ENCODE results near the gene BCAR3.

BCAR3 gene

GRCh38 chr1:93612510-93612909 is 69.1 kb downstream of the BCAR3 start:
- ChIA-PET CTCF (interaction anchor here (0.6 to 1.4 kb wide), 3 partner anchors 14 to 401 kb away, joined by 3 to 6 read pairs (median 4); no protein-coding TSS in a partner anchor), POLR2A (no interaction called here)
- no peak overlapping the region for H3K4me3 ChIP-seq (ENCODE audit: low read depth, low read length)
- TF ChIP-seq ZNF148 (tag by site-specific recombination; IDR thresholded peaks at IDR 0.05; ENCODE audit: borderline replicate concordance) (no peak), ZBTB8A (tag by site-specific recombination; IDR thresholded peaks at IDR 0.05) (no peak), ZNF623 (tag by site-specific recombination; IDR thresholded peaks at IDR 0.05) (no peak), ZNF514 (tag by site-specific recombination; IDR thresholded peaks at IDR 0.05) (no peak), ZSCAN16 (tag by site-specific recombination; IDR thresholded peaks at IDR 0.05) (no peak), IKZF3 (tag by site-specific recombination; IDR thresholded peaks at IDR 0.05) (no peak), ZBTB21 (tag by site-specific recombination; IDR thresholded peaks at IDR 0.05) (no peak), ZNF394 (tag by site-specific recombination; IDR thresholded peaks at IDR 0.05; ENCODE audit: borderline replicate concordance) (no peak), PRDM4 (tag by site-specific recombination; IDR thresholded peaks at IDR 0.05) (no peak), ZNF366 (tag by site-specific recombination; conservative IDR thresholded peaks at IDR 0.05) (no peak), ZNF792 (tag by site-specific recombination; IDR thresholded peaks at IDR 0.05) (no peak), HOXC10 (CRISPR knock-in tag; IDR thresholded peaks at IDR 0.05) (no peak), ZNF292 (tag by site-specific recombination; IDR thresholded peaks at IDR 0.05; ENCODE audit: borderline replicate concordance, low read depth) (no peak), ZNF175 (tag by site-specific recombination; IDR thresholded peaks at IDR 0.05) (no peak), ZNF600 (tag by site-specific recombination; IDR thresholded peaks at IDR 0.05) (no peak), MZF1 (tag by site-specific recombination; IDR thresholded peaks at IDR 0.05; ENCODE audit: borderline replicate concordance) (no peak), ZNF501 (tag by site-specific recombination; IDR thresholded peaks at IDR 0.05) (no peak)
- H3K4me1 ChIP-seq (ENCODE audit: control insufficient read depth, insufficient read depth, low read length): peaks cover 13% of the 10 kb centered on the region
- no peaks in the 10 kb centered on the region for H3K36me3 ChIP-seq (ENCODE audit: control insufficient read depth in 2 of 2, insufficient read depth in 1 of 2, low read length in 2 of 2)
- H3K9me3 ChIP-seq (ENCODE audit: control insufficient read depth, insufficient read depth, low read depth, low read length): no peaks in the 10 kb centered on the region
- H3K27ac ChIP-seq (ENCODE audit: extremely low read depth, low read depth, low read length): no peak overlapping the region

GRCh38 chr1:93611668-93612067 is 70.0 kb downstream of the BCAR3 start:
- peaks cover 13% of the 10 kb centered on the region for H3K4me1 ChIP-seq (ENCODE audit: control insufficient read depth, insufficient read depth, low read length)
- H3K4me3 ChIP-seq (ENCODE audit: low read depth, low read length): no peak overlapping the region
- ChIA-PET CTCF (interaction anchor here (1.3 kb wide), 1 partner anchor 18 kb away, joined by 6 read pairs; no protein-coding TSS in a partner anchor), POLR2A (no interaction called here)
- H3K27ac ChIP-seq (ENCODE audit: extremely low read depth, low read depth, low read length): no peak overlapping the region
- H3K36me3 ChIP-seq (ENCODE audit: control insufficient read depth in 2 of 2, insufficient read depth in 1 of 2, low read length in 2 of 2): no peaks in the 10 kb centered on the region
- no peak for TF ChIP-seq PRDM2 (tag by site-specific recombination; IDR thresholded peaks at IDR 0.05; ENCODE audit: borderline replicate concordance)
- no peak for TF ChIP-seq RBAK (tag by site-specific recombination; IDR thresholded peaks at IDR 0.05)
- no peaks in the 10 kb centered on the region for H3K9me3 ChIP-seq (ENCODE audit: control insufficient read depth, insufficient read depth, low read depth, low read length)
